Fibroblast of gingiva (primary cell): ENCODE results near the gene GLI2.
A peak's percentile ranks its signal among the peaks of the same experiment; 100 is the strongest.

ENCODE experiments used
- DNase-seq: peaks from one replicate; pipeline ENCODE4 v3.0.0-alpha.2; 2011; ENCODE audit warnings: low read depth

Gene GLI2

GRCh38 chr2:120758181-120759144 lies 22.8 kb downstream of the GLI2 start:
- DNase-seq, result peak; percentile 25

GRCh38 chr2:120759543-120760331 lies 24.1 kb downstream of the GLI2 start:
- no peak for DNase-seq

DNA sequence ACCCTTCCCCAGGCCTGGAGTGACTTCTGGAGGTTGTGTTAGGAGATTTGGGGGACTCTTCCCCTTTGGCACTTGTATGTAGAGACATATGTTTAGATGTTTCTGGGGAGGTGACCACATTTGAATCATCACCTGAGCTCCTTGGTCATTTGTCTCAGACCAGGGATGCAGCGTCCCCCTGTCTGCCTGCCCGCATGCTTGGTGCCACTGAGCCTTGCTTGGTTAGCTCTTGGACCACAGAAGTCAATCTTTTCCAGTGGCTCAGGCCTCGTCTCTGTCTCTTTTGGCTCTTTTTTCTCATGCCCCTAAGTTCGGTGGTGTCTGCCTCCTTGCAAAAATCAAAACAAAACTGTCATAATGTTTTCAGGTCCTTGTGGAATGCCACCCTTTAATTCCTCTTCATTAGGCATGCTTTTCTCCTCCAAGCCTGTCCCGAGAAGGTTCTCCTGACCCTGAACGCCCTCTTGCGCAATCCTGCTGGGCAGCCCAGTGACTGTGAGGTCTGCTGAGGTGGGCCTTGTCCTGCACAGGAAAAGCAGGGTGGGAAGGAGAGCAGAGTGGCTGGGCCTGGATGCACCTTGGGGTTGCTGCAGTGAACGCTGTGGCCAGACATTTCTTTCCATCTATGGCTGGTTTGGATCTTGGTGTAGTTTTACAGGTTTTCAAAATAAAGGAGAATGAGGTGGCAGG lies 24.9 kb downstream of the GLI2 start:
- peak; percentile 39 for DNase-seq

DNA sequence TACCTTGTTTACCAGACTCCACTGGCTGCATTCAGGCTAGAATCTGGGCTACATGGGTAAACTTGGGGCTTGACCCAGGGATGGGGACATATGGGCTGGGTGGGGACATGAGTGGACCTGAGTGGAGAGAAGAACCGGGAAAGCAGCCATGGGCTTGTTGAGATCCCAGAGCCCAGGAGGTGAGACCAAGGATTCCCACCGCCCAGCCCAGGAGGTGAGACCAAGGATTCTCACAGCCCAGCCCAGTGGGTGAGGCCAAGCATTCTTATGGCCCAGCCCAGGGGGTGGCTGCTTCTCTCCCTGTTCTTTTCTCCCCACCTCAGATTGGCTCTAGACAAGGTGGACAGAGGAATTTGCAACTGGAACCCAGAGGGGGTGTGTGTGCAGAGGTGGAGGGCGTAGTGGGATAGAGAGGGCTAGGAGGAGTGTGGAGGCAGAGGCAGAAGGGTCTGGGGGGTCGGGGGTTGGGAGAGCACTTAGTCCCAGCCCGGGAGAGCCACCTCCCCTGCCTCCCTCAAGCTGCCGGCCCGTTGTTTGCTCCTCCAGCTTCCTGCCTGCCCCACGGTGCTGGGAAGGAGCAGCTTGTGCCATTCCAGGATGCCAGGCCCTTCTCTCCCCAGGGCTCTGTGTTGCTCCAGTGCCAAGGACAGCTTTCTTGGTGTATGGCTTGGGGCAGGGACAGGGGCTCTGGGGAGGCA lies 25.6 kb downstream of the GLI2 start:
- no peak for DNase-seq

- no peak for DNase-seq
Measured at GRCh38 chr2:120761911-120762310, 26.2 kb downstream of the GLI2 start.

GRCh38 chr2:120762341-120763061 lies 26.8 kb downstream of the GLI2 start:
- no peak for DNase-seq

DNA sequence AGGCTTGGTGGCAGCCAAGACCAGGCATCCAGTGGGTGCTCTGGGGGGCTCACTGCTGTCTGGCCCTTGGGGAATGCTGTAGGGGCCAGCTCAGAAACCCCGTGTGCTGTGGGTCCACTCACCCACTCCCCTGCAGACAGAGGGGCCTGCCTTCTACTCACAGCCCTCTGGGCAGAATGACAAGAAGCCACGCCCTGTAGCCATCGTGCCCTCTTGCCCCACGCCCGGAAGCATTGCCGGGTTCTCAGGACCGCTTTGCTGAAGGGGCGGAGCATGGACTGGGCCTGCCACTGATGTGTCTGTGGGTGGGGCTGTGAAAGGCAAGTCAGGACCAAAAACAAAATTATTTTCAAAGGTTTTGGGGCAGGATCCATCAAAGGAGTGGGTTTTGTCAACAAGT lies 27.8 kb downstream of the GLI2 start:
- no peak for DNase-seq

DNA sequence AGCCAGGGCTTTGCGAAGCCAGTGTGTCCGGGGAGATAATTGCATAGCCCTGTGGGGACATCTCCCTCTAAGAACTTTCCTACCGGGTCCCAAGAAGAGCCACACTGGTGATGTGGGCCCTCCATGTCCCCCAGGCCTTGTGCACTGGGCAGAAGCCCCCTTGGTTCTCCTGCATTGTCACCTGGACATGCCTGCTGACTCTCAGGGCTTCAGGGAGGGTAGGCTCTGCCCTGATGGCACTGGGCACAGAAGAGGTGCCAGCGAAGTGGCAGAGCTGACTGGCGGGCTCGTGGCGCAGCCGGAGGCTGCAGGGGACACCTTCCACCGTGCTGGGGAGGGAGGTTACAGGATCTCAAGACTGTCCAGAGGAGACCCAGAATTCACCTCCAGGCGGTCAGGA lies 28.3 kb downstream of the GLI2 start:
- DNase-seq, result no peak

DNA sequence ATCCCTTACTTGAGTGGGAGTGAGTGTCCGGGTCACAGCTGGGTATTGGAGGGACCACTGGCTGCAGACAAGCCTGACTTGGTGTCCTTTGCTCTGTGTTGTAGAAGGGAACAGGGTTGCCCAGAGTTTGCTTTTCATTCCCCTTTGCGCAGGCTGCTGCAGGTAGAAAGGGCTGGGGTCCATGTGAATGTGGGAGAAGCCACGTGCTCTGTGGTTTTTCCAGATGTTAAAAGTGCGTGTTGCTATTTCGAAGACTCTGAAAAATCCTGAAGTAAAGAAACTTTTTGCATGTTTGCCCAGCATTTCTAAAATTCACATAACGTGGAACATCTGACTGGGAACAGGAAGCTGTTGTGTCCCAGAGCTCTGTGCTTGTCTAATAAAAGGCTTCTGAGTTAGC lies 28.8 kb downstream of the GLI2 start:
- no peak for DNase-seq

DNA sequence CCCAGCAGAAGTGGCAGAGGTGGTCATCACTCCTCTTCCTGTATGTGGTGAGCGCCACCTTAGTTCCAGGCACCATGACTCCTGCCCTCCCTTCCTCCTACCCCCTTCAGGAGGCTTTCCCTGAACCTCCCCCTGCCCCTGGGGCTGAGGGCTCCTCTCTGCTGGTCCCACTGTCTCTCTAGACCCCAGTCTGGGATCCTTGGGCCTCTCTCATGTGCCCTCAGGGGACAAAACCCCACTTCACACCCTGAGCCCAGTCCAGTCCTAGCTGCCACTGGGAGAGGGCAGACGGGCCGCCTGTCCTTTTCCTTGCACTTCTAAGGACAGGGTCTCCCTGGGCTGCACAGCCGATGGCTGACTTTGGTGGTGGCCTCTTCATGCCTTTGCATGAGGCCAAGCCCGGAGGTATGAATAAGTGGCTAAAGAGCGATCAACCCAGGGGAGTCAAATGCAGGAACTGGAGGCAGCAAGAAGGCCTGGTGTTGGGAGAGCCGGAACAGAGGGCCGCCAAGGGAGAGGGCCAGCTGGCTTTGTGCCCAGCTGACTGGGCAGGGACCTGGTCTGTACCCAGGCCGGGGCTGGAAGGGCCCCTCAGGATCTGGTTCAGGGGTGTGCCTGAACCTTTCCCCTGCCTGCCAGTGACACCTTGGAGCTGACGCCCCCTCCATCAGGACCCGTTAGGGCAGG lies 29.5 kb downstream of the GLI2 start:
- no peak for DNase-seq

DNA sequence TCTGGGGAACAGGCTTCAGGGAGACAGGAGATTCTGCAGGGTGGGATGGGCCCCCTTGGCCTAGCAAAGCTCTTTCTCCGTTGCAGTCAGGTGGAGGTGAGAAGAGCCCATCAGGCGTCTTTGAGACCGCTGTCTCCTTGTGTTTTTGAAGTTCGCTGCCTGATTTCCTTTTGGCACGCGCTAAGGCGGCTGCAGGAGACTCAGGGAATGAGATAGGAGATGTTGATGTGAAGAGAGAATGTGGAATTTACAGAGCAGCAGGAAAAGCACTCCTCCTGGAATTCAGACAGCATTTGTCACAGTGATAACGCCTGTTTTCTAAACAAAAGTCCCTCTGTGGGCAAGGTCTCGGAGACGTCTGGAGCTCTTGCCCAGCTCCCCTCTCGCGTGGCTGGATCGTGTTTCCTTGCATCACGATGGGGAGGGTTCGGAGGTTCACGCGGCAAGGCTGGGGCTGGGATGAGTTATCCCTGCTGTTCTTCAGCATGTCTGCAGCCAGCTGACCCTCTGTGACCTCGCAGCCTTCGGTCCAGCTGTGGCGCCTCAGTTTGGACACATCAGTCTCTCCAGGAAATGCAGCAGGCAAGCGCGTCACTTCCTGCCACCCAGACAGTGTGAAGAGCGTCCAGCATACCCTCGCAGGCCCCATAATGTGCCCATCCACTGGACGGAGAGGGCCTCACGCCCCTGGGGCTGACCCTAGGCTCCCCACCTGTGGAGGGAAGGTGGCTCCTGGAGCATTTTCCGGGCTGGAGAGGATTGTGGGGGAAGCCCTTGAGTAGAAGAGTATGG lies 30.2 kb downstream of the GLI2 start:
- DNase-seq, result peak; percentile 79

DNA sequence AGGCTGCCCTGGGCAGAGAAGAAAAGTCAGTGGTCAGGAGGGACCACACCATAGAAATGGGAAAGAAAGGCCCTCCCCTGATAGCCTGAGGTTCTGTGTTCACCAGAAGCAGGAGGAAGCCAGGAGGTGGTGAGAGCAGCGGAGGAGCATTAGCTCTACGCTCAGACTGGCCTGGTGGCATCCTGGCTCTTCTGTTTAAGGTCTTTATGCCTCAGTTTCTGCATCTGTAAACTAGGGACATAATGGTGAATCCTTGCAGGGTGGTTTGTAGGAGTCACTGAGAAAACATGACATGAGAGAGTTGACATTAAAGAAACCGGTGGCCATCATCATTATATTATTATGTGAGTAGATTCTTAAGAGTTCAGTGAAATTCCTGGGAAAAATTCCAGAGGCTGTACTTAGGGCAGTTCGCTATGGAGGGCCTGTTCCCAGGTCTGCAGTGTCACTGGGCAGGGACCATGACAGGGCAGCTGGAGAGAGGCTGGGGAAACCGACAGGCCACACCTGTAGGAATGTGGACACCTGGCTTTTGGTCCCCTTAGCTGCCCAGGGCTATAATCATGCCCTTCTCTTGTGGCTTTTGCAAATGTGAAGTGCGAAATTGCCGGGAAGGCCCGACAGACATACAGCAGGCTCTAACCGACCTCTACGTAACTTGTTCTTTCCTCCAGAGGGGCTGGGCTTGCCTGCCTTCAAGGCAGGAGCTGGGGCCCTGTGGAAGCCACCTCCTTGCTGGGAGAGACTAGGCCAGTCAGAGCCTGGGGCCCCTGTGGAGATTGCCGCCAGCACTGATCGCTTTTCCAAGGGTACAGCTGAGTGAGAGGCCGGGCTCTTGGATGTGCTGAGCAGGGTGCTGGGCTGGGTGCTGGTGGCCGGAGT lies 31.0 kb downstream of the GLI2 start:
- no peak for DNase-seq

GRCh38 chr2:120767486-120768005 lies 31.9 kb downstream of the GLI2 start:
- no peak for DNase-seq

GRCh38 chr2:120768112-120769048 lies 32.7 kb downstream of the GLI2 start:
- DNase-seq, result no peak

DNA sequence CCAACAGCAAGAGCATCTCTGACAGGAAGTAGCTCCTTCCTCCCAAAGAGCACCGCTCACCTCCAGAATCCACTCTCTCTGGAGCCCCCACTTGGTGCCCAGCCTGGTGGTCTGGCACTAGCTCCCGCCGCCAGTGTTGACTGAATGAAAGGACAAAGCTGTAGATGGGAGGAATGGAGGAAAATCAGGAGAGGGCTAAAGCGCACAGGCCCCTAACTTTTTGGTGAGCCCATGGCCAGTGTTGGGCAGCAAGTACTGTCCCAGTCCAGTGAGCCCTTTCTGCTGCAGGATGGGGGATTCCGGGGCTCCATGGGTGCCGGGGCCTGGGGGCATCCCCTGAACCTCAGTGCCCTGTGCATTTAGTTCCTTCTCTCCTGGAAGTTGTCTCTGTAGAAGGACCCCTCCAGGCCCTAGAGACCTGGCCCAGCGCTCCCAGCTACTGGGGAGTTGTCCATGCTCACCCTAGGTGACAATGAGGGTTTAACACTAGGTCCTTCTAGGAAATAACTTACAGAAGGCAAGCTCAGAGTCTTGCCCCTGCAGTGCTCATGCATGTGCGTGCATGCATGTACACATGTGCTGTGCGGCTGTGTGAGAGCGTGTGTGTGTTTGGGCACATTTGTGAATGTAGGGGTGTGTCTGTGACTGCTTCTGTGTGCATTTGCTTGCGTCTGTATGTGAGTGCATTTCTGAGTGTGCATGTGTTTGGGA lies 33.6 kb downstream of the GLI2 start:
- DNase-seq, result no peak

- DNase-seq, result no peak
Measured at GRCh38 chr2:120769787-120770120, 34.1 kb downstream of the GLI2 start.

DNA sequence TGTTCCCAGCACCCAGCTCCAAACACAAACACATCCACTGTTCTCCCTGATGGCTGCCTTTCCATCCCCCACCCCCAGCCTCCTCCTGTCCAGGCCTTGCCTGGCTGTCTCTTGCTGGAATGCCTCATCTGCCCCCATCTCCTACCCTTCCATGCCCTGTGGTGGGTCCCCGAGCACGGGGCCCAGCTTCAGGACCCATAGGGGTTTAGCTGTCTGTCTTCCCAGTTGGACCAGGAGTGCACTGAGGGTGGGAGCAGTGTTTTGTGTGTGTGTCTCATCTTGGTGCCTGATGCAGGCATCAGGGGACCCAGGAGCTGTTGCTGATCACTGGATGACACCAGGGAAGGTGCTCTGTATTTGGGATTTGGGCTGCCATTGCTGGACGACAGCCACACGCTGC lies 34.5 kb downstream of the GLI2 start:
- DNase-seq, result no peak
